SK-N-SH (cell line): ENCODE data around the gene SLC6A9.

Source experiments
- CTCF ChIP-seq: fragments of 200-600 bp; sonication (generic); IDR thresholded peaks from 2 replicates; pipeline ENCODE4 v1.6.1; 2017; ENCODE audit warnings: antibody characterized with exemption, mild to moderate bottlenecking, moderate library complexity
- MAX ChIP-seq: IDR thresholded peaks from 2 replicates; pipeline ENCODE4 v1.4.0; 2012; ENCODE audit warnings: low read depth
- POLR2AphosphoS5 ChIP-seq: IDR thresholded peaks from 2 replicates; pipeline ENCODE4 v1.6.1; 2012; ENCODE audit warnings: low read depth, low read length

- no peak for TF ChIP-seq CTCF
- no peak for TF ChIP-seq POLR2AphosphoS5
- no peak for TF ChIP-seq MAX
Observed at GRCh38 chr1:44043176-44044070, 12.2 kb upstream of the SLC6A9 start.
